Measurements from ENCODE around the gene MYO5C.

DNA sequence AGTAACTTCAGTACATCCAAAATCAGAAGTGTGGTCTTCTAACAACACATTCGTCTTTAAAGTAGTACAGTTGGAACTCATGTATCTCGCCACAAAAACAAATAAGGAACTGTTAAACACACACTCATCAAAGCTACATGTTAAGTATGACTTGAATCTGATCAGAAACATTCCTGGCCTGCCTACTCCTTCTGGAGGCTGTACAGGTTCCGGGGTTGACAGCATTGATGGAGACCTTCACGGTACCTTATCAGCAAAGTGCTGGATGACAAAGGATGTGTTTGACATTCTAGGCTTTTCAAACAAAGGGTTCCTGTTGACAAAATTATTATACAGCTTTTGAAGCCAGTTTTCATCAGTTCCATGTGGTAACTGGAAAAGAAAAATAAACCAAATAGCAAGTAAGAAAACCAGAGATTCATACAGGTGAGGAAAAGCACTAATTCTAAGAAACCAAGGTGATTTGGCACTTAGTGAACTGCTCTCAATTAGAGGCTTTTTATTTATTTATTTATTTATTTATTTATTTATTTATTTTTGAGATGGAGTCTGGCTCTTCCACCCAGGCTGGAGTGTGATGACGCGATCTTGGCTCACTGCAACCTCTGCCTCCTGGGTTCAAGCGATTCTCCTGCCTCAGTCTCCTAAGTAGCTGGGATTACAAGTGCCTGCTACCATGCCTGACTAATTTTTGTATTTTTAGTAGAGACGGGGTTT is 44.3 kb downstream of the MYO5C start:
- TF ChIP-seq, protein P1, sequence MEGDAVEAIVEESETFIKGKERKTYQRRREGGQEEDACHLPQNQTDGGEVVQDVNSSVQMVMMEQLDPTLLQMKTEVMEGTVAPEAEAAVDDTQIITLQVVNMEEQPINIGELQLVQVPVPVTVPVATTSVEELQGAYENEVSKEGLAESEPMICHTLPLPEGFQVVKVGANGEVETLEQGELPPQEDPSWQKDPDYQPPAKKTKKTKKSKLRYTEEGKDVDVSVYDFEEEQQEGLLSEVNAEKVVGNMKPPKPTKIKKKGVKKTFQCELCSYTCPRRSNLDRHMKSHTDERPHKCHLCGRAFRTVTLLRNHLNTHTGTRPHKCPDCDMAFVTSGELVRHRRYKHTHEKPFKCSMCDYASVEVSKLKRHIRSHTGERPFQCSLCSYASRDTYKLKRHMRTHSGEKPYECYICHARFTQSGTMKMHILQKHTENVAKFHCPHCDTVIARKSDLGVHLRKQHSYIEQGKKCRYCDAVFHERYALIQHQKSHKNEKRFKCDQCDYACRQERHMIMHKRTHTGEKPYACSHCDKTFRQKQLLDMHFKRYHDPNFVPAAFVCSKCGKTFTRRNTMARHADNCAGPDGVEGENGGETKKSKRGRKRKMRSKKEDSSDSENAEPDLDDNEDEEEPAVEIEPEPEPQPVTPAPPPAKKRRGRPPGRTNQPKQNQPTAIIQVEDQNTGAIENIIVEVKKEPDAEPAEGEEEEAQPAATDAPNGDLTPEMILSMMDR (IDR thresholded peaks at IDR 0.05 in 8 of 11, conservative IDR thresholded peaks at IDR 0.05 in 3 of 11): no peak
- TF ChIP-seq POLR2AphosphoS5 (IDR thresholded peaks at IDR 0.05): no peak
- TF ChIP-seq POLR2A (IDR thresholded peaks at IDR 0.05): no peak
